ENCODE results near the gene CCDC159.
"Not testable (repeated sequence)": the region's sequence is repeated elsewhere in the genome, so short reads cannot be mapped to it uniquely, and the experiment has no call there.

The CCDC159 gene, protein sequence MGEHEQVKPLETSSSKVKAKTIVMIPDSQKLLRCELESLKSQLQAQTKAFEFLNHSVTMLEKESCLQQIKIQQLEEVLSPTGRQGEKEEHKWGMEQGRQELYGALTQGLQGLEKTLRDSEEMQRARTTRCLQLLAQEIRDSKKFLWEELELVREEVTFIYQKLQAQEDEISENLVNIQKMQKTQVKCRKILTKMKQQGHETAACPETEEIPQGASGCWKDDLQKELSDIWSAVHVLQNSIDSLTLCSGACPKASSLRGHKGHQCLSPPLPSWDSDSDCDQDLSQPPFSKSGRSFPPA

DNA sequence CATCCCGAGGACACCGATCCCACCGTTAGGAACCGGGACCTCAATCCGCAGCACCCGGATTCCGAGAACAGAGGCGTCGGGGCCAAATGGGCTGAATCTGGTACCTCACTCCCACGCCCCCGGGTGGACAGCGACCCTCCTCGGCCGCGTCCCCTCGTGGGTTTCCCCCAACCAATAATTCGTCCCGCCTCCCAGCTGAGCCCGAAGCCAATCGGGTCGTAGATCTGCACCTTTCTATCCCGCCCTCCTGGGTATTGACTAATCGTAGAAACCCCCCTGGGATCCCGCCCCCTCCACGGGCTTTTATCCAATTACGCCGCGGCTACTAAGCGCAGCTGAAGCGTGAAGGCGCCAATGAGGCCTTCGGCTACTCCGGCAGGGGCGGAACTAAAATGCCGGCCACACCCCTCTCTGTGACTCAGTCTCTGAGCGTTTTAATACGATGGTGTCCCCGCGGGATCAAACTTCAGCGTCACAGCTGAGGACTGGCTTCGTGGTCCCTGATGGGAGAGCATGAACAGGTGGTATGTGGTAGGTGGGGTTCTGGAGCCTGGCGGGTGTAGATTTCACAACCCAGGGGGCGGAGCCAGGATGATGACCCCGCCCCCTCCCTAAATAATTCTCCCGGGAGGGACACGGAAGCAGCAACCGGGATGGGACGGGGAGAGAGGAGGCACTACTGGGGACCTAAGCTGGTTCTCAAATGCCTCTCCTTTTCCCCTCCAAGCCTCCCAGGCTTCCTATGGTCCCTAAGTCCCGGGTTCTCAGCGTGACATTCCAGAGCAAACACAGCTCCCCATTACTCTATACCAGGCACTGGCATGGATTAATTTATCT lies at the start of gene CCDC159, which contains the start of gene TMEM205:
CCDC159 (plus strand) TSS at position 416 of the 837 bp plus-strand sequence; CDS start at position 504, 88 bp downstream.
TMEM205 (minus strand) TSS at position 165 of the 837 bp plus-strand sequence. CDS start 649 bp downstream, outside the sequence.
- peak; percentile 90 to 98 (median 96) for DNase-seq (ENCODE audit: low read depth in 4 of 4, low spot score in 1 of 4)

DNA sequence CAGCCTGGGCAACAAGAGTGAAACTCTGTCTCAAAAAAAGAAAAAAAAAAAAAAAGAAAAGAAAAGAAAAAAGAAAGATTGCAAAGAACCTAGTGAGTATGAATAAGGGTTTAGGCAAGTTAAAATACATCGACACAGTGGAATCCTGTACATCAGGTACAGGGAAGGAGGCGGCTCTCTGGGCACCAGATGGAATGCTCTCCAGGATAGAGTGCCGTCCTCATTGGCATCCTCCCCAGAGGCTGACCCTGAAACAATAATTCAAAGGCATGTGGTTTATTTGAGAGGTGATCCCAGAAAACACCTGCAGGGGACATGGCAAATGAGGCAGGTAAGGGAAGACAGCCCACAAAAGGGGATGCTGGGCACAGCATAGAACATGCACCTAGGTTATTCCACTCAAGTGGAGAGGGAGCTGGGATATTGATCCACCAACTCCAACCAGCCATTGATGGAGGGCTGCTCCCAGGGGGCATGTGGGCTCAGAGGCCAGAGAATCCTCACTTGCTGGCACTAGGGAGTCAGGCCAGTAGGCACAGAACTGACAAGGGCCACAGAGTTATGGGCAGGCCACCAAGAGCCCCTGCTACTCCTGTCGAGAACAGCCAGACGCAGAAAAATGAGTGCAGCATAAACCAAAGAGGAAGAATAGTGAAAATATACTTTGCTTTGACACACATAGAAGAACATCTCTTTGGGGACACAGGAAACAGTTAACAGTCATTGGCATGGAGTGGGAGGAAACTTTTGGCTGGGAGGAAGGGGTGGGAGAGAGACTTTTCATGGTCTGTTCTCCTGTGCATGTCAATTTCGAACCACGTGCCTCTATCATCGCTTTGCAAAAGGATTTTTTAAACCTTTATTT lies 46.1 kb upstream of the CCDC159 start:
- DNase-seq (ENCODE audit: low read depth in 4 of 4, low spot score in 1 of 4): no peak

DNA sequence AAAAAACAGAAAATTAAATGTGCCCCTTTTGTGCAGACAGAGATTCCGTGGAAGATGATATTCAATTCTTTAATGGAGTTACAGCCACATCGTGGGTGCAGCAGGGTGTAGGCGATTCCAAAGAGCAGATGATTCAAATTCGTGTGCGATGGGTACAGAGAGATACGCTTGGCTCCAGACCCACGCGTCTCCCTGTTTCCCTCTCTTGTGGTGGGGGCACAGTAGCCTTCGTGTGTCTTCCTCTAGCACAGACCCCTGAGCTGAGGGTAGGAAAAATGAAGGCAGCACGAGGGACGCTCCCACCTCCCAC lies 45.6 kb upstream of the CCDC159 start:
- DNase-seq (ENCODE audit: low read depth in 4 of 4, low spot score in 1 of 4): no peak

DNA sequence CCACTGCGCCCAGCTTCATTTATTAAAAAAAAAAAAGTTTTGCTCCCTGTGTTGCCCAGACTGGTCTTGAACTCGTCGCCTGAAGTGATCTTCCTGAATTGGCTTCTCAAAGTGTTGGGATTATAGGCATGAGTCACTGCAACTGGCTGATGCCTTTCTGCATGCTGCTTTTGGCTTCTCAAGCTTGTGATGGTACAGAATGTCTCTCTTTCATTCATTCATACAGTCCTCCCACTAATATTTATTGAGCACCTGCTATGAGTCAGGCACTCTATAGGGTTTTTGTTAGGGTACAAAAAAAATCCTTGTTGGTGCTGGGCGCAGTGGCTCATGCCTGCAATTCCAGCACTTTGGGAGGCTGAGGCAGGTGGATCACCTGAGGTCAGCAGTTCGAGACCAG lies 41.4 kb upstream of the CCDC159 start:
- DNase-seq (ENCODE audit: low read depth in 4 of 4, low spot score in 1 of 4): no peak

DNA sequence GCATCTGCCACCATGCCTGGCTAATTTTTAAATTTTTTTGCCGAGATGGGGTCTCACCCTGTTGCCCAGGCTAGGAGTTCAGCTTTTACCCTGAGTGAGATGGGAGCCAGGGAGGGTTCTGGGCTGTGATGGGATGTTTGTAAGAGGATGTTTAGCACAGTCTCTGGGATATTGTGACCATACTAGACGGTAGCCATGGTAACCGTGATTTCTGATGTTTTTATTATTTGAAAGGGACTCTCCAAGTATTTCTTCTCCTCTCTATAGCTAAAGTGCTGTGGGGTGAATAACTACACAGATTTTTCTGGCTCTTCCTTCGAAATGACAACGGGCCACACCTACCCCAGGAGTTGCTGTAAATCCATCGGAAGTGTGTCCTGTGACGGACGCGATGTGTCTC lies 40.0 kb upstream of the CCDC159 start:
- DNase-seq (ENCODE audit: low read depth in 4 of 4, low spot score in 1 of 4): no peak

DNA sequence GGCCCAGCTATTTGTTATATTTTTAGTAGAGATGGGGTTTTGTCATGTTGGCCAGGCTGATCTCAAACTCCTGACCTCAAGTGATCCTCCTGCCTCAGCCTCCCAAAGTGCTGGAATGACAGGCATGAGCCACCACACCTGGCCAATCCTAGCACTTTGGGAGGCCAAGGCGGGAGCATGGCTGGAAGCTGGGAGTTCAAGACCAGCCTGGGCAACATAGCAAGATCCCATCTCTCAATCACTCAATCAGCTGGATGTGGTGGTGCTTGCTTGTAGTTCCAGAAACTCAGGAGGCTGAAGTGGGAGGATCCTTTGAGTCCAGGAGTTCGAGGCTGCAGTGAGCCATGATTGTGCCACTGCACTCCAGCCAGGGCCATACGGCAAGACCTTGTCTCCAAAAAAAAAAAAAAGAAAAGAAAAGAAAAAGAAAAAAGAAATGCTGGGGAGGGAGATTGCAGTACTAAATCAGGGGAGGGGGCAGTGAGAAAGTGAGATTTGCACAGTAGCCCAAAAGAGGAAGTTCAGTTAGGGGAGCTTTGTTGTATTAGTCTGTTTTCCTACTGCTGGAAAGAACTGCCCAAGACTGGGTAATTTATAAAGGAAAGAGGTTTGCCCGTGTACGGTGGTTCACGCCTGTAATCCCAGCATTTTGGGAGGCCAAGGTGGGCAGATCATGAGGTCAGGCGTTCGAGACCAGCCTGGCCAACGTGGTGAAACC lies 25.9 kb upstream of the CCDC159 start:
- not testable (repeated sequence) for DNase-seq (ENCODE audit: low read depth in 4 of 4, low spot score in 1 of 4)

DNA sequence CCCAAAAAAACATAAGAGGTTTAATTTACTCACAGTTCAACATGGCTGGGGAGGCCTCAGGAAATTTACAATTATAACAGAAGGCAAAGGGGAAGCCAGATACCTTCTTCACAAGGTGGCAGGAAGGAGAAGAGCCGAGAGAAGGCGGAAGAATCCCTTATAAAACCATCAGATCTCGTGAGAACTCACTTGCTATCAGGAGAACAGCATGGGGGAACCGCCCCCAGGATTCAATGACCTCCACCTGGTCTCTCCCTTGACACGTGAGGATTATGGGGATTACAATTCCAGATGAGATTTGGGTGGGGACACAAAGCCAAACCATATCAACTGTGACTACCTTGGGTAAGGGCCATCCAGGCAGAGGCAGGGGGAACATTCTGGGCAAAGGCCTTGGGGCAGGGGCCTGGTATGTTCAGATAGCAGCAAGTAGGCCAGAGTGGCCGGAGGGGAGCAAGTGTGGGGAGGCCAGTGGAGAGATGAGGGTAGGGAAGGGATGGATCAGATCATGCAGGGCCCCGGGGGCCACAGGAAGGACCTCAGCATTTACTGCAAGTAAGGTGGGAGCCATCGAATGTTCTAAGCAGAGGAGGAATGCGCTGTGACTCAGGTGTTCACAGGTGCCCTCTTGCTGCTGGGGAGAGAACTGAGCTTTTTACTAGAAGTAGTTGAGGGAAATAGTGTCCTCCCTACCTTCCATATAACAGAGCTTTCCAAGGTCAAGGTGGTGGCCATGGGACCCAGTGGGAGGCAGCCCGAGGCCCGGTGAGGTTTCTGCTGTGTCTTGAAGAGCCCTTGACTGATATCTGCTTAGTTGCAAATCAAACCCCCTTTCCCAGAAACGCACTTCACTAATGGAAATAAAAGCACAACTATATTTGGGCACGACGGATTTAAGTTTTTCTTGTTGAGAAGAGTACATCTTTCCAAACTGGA lies 24.9 kb upstream of the CCDC159 start:
- DNase-seq (ENCODE audit: low read depth in 4 of 4, low spot score in 1 of 4): no peak

DNA sequence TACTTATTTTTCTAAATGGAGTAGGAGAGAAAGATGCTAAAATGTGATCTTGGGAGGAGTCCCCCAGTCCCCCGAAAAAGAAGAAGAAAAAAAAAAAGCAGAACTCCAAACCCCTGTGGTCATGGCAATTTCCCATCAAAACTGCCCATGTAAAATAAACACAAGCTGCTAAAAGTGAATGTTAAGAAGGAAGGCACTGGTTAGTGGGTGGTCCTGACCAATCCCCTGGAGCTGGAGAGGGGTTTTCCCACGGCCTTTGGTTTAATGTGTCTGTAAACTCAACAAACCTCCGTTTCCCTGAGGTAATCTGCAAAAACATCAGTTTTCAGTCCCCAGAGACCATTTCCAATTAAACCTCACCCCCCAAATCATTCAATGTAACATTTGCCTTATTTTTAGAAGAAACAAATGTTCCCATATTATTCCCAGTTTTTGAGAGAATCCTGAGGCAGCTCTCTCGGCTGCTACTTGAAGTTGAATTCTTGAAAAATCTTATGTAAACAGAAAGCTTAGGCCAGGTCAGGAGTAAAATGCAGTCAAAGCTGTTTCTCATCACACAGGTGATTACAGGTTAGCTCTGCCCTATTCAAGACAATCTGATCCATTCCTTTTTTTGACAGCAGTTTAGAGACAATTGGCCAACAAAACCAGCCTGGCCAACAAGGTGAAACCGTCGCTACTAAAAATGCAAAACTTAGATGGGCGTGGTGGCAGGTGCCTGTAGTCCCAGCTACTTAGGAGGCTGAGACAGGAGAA lies 23.9 kb upstream of the CCDC159 start:
- DNase-seq (ENCODE audit: low read depth in 4 of 4, low spot score in 1 of 4): no peak

DNA sequence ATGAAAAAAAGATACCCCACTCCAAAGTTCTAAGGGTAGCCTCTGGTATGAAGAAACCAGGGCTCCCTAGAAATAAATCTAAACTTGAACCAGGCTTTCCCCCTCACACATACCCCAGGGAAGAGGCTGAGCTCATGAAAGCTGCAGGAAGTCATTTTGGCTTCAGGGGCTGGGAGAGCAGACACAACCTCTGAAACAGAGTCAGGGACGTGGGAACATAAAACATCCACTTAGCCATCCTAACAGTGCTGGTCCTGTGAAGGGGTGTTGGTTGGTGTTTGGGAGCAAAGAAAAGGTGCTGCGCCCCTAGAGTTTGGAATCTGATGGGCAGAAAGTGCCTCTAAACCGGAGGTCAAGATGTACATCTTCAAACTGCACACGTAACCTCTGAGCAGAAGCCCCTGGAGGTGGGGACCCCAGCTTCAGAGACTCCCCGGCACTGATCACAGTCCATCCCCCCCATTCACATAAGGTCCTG lies 22.7 kb upstream of the CCDC159 start:
- no peak for DNase-seq (ENCODE audit: low read depth in 4 of 4, low spot score in 1 of 4)

DNA sequence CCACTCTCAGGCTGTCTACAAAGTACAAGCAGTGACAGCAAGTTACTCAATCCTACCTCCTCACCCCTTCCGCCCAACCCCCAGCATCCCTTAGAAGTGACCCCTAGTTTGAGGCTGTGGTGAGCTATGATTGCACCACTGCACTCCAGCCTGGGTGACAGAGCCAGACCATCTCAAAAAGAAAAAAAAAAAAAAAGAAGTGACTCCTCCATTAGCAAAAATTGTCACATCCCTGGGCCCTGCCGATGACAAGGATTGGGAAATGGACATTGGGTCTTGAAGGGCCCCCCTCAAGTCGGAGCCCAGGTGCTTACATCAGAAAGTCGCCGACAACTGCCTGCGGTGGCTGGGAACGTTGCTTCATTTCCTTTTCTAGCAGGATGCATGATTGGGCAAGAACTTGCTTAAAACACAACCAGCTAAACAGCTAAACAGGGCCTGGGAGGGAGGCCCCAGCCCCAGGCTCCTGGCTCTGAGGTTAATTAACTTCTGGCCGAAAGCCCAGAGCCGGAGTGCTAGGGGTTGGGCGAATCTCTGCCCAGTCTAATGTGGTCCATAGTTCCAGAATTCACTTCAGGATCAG lies 22.1 kb upstream of the CCDC159 start:
- no peak for DNase-seq (ENCODE audit: low read depth in 4 of 4, low spot score in 1 of 4)

DNA sequence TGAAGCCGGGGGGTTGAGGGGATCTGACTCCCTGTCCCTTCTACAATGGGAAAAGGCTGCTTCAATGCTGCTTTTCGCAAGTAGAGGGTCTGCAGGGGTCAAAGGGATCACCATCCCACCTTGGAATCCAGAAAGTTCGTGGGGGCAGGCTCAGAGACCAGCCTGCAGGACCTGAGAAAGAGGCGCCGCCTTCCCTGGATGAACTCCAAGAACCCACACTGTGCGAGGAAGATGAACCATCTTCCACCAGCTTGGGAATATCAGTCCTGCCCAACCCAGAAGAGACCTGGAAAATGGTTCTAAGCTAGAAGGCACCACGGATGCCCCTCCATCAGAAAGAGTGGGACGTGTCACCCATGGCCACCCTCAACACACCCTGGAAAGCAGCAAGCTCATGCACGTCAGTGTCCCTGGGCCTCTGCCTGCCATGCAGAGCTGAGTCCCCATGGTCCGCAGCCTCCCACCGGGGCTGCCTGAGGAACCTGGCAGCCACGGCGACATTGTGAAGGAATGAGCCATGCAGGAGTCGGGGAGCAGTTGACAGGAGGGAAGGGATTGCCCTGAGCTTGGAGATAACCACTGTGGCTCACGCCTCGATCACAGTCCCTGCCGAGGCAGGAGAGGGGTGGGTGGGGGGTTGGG lies 21.4 kb upstream of the CCDC159 start:
- no peak for DNase-seq (ENCODE audit: low read depth in 4 of 4, low spot score in 1 of 4)

DNA sequence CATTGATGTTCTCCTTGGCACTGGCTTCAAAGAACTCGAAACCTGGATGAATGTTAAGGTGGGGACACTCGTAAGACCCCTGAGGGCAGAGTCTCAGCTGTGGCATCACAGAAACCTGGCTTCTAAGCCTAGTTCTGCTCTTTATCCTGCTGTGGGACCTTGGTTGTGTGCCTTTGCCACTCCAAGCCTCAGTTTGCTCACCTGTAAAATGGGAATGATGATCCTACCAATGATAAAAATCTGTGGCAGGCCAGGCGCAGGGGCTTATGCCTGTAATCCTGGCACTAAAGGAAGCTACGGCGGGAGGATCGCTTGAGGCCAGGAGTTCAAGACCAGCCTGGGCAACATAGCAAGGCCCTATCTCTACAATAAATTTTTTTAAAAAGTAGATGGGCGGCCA lies 20.8 kb upstream of the CCDC159 start:
- DNase-seq (ENCODE audit: low read depth in 4 of 4, low spot score in 1 of 4): no peak

DNA sequence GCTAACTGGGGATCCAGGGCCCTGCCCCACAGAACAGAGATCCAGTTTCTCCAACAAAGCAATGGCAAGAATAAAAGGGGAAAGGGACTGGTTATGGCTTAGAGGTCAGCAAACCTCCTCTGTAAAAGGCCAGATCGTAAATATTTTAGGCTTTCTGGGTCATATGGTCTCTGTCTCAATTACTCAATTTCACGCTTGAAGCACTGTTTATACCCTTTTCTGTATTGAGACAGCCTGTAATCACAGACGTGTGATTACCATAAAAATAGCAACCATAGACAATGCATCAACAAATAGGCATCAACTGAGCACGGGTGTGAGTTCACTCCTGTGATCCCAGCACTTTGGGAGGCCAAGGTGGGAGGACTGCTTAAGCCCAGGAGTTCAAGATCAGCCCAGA lies 16.2 kb upstream of the CCDC159 start:
- DNase-seq (ENCODE audit: low read depth in 4 of 4, low spot score in 1 of 4): no peak

DNA sequence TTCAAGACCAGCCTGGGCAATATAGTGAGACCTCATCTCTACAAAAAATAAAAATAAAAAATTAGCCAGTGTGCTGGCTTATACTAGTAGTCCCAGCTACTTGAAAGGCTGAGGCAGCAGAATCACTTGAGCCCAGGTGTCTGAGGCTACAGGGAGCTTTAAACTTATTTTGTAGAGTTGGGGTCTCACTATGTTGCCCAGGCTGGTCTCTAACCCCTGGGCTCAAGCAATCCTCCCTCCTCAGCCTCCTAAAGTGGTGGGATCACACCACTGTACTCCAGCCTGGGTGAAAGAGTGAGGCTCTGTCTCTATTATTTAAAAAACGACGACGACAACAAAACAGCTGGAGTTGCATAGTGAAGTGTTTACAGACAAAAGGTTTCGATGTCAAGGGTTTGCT lies 14.8 kb upstream of the CCDC159 start:
- DNase-seq (ENCODE audit: low read depth in 4 of 4, low spot score in 1 of 4): no peak

DNA sequence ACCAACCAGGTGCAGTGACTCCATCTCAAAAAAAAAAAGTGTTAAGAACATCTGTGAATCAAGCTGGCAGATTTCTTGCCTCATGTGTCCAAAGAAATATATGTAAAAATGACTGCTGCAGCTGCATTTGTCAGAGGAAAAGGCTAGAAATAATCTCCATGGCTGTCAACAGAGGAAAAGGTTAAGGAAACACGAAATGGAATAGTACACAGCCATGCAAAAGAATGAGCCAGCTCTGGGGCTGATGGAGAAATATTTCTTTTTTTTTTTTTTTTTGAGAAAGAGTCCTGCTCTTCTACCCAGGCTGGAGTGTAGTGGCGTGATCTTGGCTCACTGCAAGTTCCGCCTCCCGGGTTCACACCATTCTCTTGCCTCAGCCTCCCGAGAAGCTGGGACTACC lies 13.5 kb upstream of the CCDC159 start:
- no peak for DNase-seq (ENCODE audit: low read depth in 4 of 4, low spot score in 1 of 4)

DNA sequence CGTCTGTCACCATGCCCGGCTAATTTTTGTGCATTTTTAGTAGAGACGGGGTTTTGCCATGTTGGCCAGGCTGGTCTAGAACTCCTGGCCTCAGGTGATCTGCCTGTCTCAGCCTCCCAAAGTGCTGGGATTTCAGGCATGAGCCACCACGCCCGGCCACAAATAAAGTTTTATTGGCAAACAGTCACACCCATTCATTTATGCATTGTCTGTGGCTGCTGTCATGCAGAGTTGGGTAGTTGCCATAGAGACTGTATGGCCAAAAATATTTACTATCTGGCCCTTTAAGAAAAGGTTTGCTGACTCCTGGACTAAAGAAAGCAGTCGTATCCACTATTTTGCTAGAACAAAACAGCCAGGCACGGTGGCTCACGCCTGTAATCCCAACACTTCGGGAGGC lies 12.5 kb upstream of the CCDC159 start:
- not testable (repeated sequence) for DNase-seq (ENCODE audit: low read depth in 4 of 4, low spot score in 1 of 4)

DNA sequence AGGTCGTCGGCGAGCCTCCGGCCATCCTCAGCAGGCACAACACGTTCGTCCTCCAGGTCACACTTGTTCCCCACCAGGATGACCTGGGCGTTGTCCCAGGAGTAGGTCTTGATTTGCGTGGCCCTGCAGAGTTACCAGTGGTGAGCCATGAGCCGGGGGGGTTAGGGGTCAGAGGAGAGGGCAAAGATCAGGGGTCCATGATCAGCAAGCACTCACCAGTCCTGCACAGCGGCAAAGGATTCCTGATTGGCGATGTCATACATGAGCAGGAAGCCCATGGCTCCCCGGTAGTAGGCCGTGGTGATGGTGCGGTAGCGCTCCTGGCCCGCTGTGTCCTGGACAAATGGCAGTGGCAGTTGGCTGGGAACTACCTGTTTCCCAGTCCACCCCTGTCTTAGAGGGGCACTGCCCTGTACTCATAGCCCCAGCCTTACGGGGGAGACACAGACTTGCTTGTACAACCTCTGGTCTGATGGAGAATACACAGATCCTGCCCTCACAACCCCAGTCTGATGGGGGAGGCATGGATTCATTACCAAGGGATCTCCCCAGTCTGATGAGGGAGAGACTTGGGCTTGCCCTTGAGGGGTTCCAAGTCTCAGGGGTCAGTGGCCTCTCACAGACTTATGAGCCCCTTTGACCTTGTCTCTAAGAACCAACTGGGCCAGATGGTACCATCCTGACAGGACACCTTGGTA lies 10.7 kb upstream of the CCDC159 start:
- no peak for DNase-seq (ENCODE audit: low read depth in 4 of 4, low spot score in 1 of 4)

DNA sequence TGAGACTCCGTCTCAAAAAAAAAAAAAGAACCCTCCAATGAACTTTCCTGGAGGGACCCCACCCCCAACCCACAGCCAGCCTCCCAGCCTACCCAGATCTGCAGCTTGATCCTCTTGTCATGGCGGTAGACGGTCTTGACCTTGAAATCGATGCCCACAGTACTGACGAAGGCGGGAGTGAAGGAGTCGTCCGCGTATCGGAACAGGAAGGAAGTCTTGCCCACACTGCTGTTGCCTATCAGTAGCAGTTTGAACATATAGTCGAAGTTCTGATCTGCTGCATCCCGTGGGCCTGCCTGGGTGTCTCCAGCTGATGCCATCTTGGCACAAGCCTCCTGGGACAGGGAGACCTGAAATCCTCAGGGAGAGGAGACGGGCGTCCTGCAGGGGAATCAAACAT lies 9.2 kb upstream of the CCDC159 start:
- DNase-seq (ENCODE audit: low read depth in 4 of 4, low spot score in 1 of 4): no peak

All from stimulated activated CD4-positive, alpha-beta T cell treated with anti-CD3 and anti-CD28 coated beads, Interleukin-1b, Interleukin-23, amount 100 ng/mL, for 24 hours (primary cell).